Activated T-cell treated with anti-CD3 and anti-CD28 coated beads for 4 hours (primary cell): ENCODE data around the gene SLCO2A1.

Source experiments
- DNase-seq: peaks from one replicate; pipeline ENCODE4 v3.0.0-alpha.2; 2020

Gene SLCO2A1

DNA sequence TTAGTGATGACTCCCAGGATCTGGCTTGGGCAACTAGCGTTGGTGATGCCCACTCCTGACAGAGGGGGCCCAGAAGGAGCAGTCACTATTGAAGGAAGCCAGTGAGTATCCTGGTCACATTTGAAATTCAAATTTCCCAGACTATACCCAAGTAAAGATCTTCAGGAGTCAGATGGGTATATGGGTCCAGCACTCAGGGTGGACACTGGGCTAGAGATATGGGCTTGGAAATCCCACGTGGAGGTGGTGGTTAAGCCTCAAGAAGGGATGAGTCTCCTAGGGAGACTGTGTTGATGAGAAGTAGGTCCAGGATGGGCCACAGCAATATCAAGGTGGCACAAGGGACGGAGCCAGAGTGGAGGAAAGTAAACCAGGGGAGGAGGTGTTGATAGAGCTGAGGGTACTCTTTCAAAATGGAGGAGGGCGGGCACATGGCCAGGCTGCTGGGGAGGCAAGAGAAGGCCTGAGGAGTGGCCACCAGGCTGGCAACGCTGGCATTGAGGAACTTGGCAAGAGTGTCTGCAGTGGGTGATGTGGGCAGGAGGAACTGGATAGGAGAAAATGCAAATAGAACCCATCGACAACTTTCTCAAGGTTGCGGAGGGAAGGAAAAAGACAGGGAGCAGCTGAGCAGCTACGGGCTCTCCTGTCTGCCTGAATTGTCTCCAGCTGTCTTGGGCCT is 3.7 kb upstream of the SLCO2A1 start:
- no peak for DNase-seq

DNA sequence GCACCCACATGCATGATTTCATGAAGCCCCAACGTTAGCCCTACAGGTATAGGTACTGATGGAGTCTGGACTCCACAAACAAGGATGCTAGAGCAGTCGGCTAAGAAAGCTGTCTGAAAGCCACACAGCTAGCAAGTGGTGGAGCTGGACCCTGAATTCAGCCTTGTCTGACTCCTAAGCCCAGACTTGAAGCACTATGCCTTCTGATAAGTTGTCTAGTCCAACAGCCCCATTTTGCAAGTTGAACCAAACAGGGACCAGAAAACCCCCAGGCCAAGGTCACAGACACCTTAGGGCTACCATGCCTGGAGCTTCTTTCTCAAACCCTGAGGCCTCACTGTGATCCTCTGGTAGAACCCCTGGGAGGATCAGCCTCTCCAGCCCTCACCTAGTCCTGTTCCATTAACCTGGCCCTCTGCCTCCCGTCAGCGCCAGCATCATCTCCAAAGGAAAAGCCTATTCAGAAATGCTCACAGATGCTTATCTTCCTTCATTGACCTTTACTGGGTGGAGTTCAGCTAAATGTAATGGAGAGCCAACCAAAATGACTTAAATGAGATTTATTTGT is 1.7 kb upstream of the SLCO2A1 start:
- DNase-seq, result no peak

GRCh38 chr3:134030379-134031347 is 938 bp upstream of the SLCO2A1 start:
- DNase-seq, result no peak

- DNase-seq, result no peak
Observed at GRCh38 chr3:134029256-134029733, 430 bp downstream of the SLCO2A1 start.

GRCh38 chr3:134028486-134029255 is 1.1 kb downstream of the SLCO2A1 start:
- no peak for DNase-seq

GRCh38 chr3:134027631-134028030 is 2.1 kb downstream of the SLCO2A1 start:
- no peak for DNase-seq

DNA sequence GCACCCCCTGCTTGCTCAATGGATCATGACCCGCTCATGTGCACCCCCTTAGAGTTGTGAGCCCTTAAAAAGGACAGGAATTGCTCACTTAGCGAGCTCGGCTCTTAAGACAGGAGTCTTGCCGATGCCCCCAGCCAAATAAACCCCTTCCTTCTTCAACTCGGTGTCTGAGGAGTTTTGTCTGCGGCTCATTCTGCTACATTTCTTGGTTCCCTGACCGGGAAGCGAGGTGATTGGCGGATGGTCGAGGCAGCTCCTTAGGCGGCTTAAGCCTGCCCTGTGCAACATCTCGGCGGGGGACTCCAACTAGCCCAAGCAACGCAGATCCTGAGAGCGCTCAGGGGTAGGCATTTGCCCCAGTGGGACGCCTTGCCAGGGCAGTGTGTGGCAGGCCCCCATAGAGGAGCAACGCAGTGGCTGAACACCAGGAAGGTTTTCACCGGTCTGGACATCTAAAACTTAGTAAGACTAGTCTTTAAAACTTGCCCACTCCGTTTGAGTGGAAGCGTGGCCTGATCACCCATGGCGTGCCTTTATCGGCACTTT is 9.5 kb downstream of the SLCO2A1 start:
- DNase-seq, result no peak

DNA sequence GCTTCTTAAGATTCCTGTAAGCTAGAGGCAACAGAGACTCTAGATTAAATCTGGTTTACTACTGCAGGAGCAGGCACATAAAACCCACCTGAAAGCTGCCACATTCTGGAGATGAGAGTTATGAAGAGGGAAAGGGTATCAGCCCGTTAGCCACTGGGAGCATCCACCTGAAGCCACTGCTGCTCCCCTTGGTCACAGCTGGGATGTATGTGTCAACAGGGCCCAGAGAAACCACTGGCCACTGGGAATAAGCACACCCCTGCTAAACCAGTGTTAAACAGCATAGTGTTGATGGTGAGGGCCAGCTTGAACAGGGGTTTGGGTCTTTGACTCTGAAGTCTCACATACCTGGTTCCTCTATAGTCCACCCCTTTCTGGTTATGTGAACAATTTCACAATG is 10.9 kb downstream of the SLCO2A1 start:
- DNase-seq, result no peak

DNA sequence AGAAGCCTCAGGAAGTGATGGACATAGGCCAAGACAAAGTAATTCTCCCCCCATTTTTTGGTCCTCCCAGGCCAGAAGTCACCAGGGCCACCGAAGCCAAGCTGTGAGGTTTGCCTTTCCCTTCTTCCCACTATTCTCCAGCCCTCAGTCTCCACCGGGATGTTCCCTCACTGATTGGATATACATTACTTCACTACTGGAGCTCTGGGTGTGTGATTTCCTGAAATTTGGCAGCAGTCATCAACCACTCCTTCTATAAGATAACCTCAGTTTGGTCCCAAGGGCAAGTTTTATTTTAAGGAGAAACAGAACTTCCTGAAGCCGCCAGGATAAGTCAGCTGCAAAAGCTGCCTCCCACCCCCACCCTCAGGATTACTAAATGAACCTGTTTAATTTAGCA is 11.3 kb downstream of the SLCO2A1 start:
- DNase-seq, result no peak

DNA sequence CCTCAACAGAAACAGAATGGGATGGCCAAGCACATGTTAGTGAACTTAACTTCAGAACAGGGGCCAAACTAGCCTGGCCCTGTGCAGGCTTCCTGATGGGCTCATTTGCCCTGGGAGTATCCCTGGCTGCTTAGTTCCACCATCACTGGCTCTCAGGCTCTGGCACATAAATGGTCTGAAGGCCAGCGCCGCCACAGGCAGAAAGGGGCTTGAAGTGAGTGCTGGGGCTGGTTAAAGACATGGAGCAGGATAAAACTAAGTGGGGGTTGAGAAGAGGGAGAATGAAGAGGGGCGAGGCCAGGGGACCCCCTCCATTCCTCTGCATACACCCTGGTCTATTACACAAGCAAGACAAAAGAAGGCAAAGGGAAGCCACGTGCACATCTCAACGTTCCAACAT is 12.2 kb downstream of the SLCO2A1 start:
- DNase-seq, result no peak

DNA sequence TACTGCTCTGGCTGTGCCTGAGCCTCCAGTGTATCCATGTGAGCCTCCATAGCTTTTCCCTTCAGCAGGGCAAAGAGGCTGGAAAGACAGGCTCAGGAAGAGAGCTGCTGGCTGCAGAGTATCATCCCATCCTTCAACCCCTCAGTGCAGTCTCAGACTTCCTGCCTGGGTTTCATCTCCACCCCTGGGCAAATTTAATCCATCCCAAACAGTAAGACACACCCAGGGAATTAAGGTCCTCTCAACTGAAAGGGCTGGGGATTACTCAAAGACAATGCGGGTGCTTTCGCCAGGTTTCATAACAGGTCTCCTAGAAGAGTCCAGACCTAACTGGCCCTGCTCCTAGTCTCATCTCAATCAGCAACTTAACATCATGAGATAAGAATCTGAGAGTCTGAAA is 15.5 kb downstream of the SLCO2A1 start:
- DNase-seq, result no peak

- DNase-seq, result no peak
Observed at GRCh38 chr3:134013280-134013679, 16.4 kb downstream of the SLCO2A1 start.

DNA sequence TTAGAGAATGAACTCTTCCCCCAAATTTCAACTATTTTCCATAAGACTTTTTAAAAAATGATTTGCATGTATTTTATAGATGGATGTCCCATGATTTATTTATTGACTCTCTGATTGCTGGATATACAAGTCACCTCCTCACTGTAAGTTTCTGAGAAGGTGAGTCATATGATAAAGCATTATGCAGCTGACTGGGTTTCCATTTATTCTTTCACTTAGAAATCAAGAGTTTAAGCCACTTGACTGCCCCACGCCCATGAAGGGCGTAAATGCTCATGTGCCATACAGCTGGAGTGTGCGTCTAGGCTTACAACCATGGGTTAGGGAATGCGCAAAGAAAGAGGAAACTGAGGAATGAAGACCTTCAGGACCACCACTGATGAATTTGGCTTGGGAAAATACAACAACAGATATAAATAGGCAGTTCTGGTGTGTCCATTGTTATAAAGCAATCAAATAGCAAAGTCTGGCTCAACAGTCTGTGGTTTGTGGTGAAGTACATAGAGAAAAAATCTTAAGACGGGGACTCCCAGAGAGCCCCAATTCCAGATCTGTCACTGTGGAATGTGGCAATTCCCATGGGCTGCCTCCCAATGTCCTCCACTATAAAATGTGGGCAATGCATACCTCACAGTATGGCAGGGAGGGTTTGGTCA is 20.3 kb downstream of the SLCO2A1 start:
- DNase-seq, result no peak

GRCh38 chr3:134008630-134009156 is 21.0 kb downstream of the SLCO2A1 start:
- no peak for DNase-seq

DNA sequence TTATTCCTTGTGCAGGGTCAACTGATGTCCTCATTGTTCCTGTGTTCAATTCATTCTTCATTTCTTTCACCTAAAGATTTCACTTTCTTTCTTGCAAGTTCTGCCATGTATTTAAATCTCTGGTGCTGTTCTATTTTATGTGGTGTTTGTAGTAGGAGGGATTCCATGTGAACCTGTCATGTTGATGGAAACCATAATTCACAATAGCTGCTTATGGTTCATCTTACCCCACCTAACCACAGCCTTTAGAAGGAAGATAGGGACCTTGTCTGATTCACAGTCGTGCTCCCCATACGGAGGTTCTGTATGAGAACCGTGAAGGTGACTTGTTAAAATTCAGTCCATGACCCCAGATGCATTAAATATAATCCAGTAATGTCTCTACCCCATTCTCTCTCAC is 21.9 kb downstream of the SLCO2A1 start:
- DNase-seq, result no peak

- no peak for DNase-seq
Observed at GRCh38 chr3:134004841-134005240, 24.9 kb downstream of the SLCO2A1 start.

DNA sequence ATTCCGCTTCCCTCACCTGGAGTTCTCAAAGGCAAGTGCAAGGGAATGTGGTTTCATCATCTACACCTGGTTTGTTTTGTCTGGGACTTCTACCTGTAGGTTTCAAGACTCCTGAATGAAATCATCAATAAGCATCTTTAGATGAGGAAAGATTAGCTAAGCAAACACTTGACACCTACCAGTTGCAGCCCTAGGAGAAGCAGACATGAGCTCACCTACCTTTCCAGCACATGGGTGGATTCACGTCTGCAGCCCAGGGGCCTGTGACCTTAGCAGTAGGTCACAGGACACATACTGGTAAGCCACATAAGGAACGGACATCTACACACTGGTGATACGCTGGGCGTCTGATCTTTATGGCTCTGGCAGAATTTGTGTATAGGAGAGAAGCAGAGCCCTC is 26.7 kb downstream of the SLCO2A1 start:
- no peak for DNase-seq

DNA sequence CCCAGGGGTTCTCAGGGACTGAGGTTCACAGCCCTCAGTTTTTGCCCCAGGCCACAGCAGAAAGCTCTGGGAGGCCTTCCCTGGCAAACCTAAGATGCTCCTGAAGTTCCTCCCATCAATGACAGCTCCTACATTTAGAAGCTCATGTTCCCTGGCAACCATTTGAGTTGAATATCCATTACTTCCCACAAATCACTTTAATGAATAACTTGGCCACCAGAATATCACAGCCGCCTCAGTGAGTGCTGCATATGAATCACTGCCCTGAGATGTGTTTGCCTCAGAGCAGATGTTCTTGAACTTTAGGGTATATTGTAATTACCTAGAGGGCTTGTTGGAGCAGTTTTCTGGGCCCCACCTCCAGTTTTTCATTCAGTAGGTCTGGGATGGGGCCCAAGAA is 27.4 kb downstream of the SLCO2A1 start:
- DNase-seq, result no peak

GRCh38 chr3:134001251-134001650 is 28.5 kb downstream of the SLCO2A1 start:
- DNase-seq, result no peak

- DNase-seq, result no peak
Observed at GRCh38 chr3:133999891-134000685, 29.6 kb downstream of the SLCO2A1 start.

GRCh38 chr3:133998691-133999241 is 31.0 kb downstream of the SLCO2A1 start:
- no peak for DNase-seq
